Left forelimb (tissue), 1 donor: ENCODE results near the gene ENOX1.

Experiments used
- DNase-seq: peaks from one replicate; pipeline ENCODE4 v3.0.0-alpha.2; 2018; ENCODE audit warnings: low spot score

The ENOX1 gene

GRCh38 chr13:43546251-43546650, 240.5 kb downstream of the ENOX1 start:
- no peak for DNase-seq

- no peak for DNase-seq
These were observed 241.4 kb downstream of the ENOX1 start for GRCh38 chr13:43545317-43545874.

- no peak for DNase-seq
These were observed 242.1 kb downstream of the ENOX1 start for GRCh38 chr13:43544631-43545030.

- no peak for DNase-seq
These were observed 242.8 kb downstream of the ENOX1 start for GRCh38 chr13:43544011-43544410.

- DNase-seq = no peak
These were observed 243.4 kb downstream of the ENOX1 start for GRCh38 chr13:43543331-43543730.

GRCh38 chr13:43537124-43537523, 249.6 kb downstream of the ENOX1 start:
- DNase-seq = no peak

- DNase-seq = no peak
These were observed 257.0 kb downstream of the ENOX1 start for GRCh38 chr13:43529796-43530195.

GRCh38 chr13:43528992-43529391, 257.8 kb downstream of the ENOX1 start:
- no peak for DNase-seq

GRCh38 chr13:43522788-43523187, 264.0 kb downstream of the ENOX1 start:
- DNase-seq = no peak

- no peak for DNase-seq
These were observed 266.4 kb downstream of the ENOX1 start for GRCh38 chr13:43520351-43520750.

- DNase-seq = no peak
These were observed 267.9 kb downstream of the ENOX1 start for GRCh38 chr13:43518833-43519232.

GRCh38 chr13:43516401-43516833, 270.4 kb downstream of the ENOX1 start:
- no peak for DNase-seq

GRCh38 chr13:43515531-43515930, 271.2 kb downstream of the ENOX1 start:
- no peak for DNase-seq

- DNase-seq = no peak
These were observed 272.5 kb downstream of the ENOX1 start for GRCh38 chr13:43514311-43514710.

GRCh38 chr13:43512221-43512620, 274.6 kb downstream of the ENOX1 start:
- no peak for DNase-seq

- no peak for DNase-seq
These were observed 275.5 kb downstream of the ENOX1 start for GRCh38 chr13:43510956-43511901.

GRCh38 chr13:43495732-43496131, 291.0 kb downstream of the ENOX1 start:
- DNase-seq = no peak

GRCh38 chr13:43494206-43494605, 292.6 kb downstream of the ENOX1 start:
- no peak for DNase-seq

GRCh38 chr13:43493496-43494000, 293.2 kb downstream of the ENOX1 start:
- no peak for DNase-seq

GRCh38 chr13:43492745-43493144, 294.0 kb downstream of the ENOX1 start:
- DNase-seq = no peak

GRCh38 chr13:43492311-43492710, 294.5 kb downstream of the ENOX1 start:
- DNase-seq = no peak

- DNase-seq = no peak
These were observed 297.5 kb downstream of the ENOX1 start for GRCh38 chr13:43489233-43489632.

GRCh38 chr13:43487885-43488284, 298.9 kb downstream of the ENOX1 start:
- DNase-seq = no peak
